Upper lobe of right lung (tissue), 1 donor: Measurements from ENCODE around the gene MYO3A. TPM values are rescaled to one million over a fixed set of nuclear protein-coding genes. Genes with fewer than 3 reads are reported as not detected.

ENCODE experiments used
- ATAC-seq: fragments of 200-7000 bp; cut with Tn5 transposase; one replicate; pipeline ENCODE4 v1.9.1; 2020; ENCODE audit warnings: mild to moderate bottlenecking, moderate library complexity
- DNase-seq: peaks from one replicate; pipeline ENCODE4 v3.0.0-alpha.2; 2020
- H3K27ac ChIP-seq: fragments of 200-600 bp; one replicate; pipeline ENCODE4 v1.8.0; 2022
- H3K27me3 ChIP-seq: fragments of 200-600 bp; one replicate; pipeline ENCODE4 v1.8.0; 2022; ENCODE audit warnings: mild to moderate bottlenecking
- H3K36me3 ChIP-seq: fragments of 200-600 bp; one replicate; pipeline ENCODE4 v1.8.0; 2022
- H3K4me1 ChIP-seq: fragments of 200-600 bp; one replicate; pipeline ENCODE4 v1.8.0; 2022
- H3K4me3 ChIP-seq: fragments of 200-600 bp; one replicate; pipeline ENCODE4 v1.8.0; 2022; ENCODE audit warnings: mild to moderate bottlenecking
- H3K9me3 ChIP-seq: fragments of 200-600 bp; one replicate; pipeline ENCODE4 v1.8.0; 2022
- CTCF ChIP-seq: fragments of 200-600 bp; IDR thresholded peaks from one replicate; pipeline ENCODE4 v1.8.0; 2022; ENCODE audit warnings: antibody characterized with exemption
- intact Hi-C: fragments of 100-400 bp; cut with DNase I; formaldehyde crosslinking; loops from one replicate; pipeline ENCODE4 v1.11.0; 2022
- total RNA-seq: library from RNA; stranded (reverse); fragmentation: NEBNext Ultra II Directional; extraction: Animal tissue kit (Norgen Biotek cat#: 25700); gene quantifications from one replicate; pipeline ENCODE4 v1.2.1, GENCODE V29; 2021
- donor health status: DM: no; HTN: yes; CAD: no; lungs with severe emphysema.

The MYO3A gene
- total RNA-seq, 1 donor from 2014 or later, result 0.06 TPM

- Histone ChIP-seq H3K4me3 (no peak overlapping the region), H3K27ac (no peak overlapping the region), H3K4me1 (no peaks in the 10 kb centered on the region), H3K27me3 (peaks cover 90% of the 10 kb centered on the region), H3K9me3 (no peaks in the 10 kb centered on the region), H3K36me3 (no peaks in the 10 kb centered on the region)
- intact Hi-C loops, result no loop called here
- no peak for DNase-seq
- TF ChIP-seq CTCF, result no peak
- ATAC-seq, result no peak
These were observed 285.6 kb downstream of the MYO3A start for GRCh38 chr10:26219676-26220075.

- no peak for DNase-seq
- no peak for ATAC-seq
- Histone ChIP-seq H3K27ac (no peak overlapping the region), H3K9me3 (no peaks in the 10 kb centered on the region), H3K4me1 (no peaks in the 10 kb centered on the region), H3K36me3 (no peaks in the 10 kb centered on the region), H3K4me3 (no peak overlapping the region), H3K27me3 (peaks cover 78% of the 10 kb centered on the region)
- no peak for TF ChIP-seq CTCF
- intact Hi-C loops, result no loop called here
These were observed 286.9 kb downstream of the MYO3A start for GRCh38 chr10:26220901-26221300.

GRCh38 chr10:26221541-26221940 is 287.5 kb downstream of the MYO3A start:
- ATAC-seq (no peak), DNase-seq (no peak)
- H3K4me1 ChIP-seq, result no peaks in the 10 kb centered on the region
- intact Hi-C loops, result no loop called here
- no peak overlapping the region for H3K4me3 ChIP-seq
- peaks cover 75% of the 10 kb centered on the region for H3K27me3 ChIP-seq
- no peak for TF ChIP-seq CTCF
- no peaks in the 10 kb centered on the region for H3K9me3 ChIP-seq
- no peak overlapping the region for H3K27ac ChIP-seq
- no peaks in the 10 kb centered on the region for H3K36me3 ChIP-seq

GRCh38 chr10:26222563-26222962 is 288.5 kb downstream of the MYO3A start:
- intact Hi-C loops, result no loop called here

GRCh38 chr10:26225322-26225721 is 291.3 kb downstream of the MYO3A start:
- Histone ChIP-seq H3K4me3 (no peak overlapping the region), H3K36me3 (no peaks in the 10 kb centered on the region), H3K4me1 (no peaks in the 10 kb centered on the region), H3K27ac (no peak overlapping the region), H3K9me3 (no peaks in the 10 kb centered on the region), H3K27me3 (peaks cover 39% of the 10 kb centered on the region)
- DNase-seq, result no peak
- intact Hi-C loops, result no loop called here
- no peak for TF ChIP-seq CTCF
- no peak for ATAC-seq

More at GRCh38 chr10:26222563-26222962, 288.5 kb downstream of the MYO3A start:
- H3K27me3 ChIP-seq, result peaks cover 65% of the 10 kb centered on the region
- no peak for DNase-seq
- no peak for TF ChIP-seq CTCF
- no peak for ATAC-seq
- no peak overlapping the region for H3K4me3 ChIP-seq
- H3K36me3 ChIP-seq, result no peaks in the 10 kb centered on the region
- H3K27ac ChIP-seq, result no peak overlapping the region
- H3K9me3 ChIP-seq, result no peaks in the 10 kb centered on the region
- H3K4me1 ChIP-seq, result no peaks in the 10 kb centered on the region

GRCh38 chr10:26227786-26228185 is 293.8 kb downstream of the MYO3A start:
- H3K4me3 ChIP-seq, result no peak overlapping the region
- no peaks in the 10 kb centered on the region for H3K36me3 ChIP-seq
- peaks cover 15% of the 10 kb centered on the region for H3K27me3 ChIP-seq
- H3K27ac ChIP-seq, result no peak overlapping the region
- ATAC-seq (no peak), DNase-seq (no peak)
- intact Hi-C loops, result no loop called here
- no peak for TF ChIP-seq CTCF
- H3K4me1 ChIP-seq, result no peaks in the 10 kb centered on the region
- no peaks in the 10 kb centered on the region for H3K9me3 ChIP-seq
